T-cell (primary cell): Measurements from ENCODE around the gene RHAG. TPM values are rescaled to one million over a fixed set of nuclear protein-coding genes. Genes with fewer than 3 reads are reported as not detected.
"Not testable (repeated sequence)": the region's sequence is repeated elsewhere in the genome, so short reads cannot be mapped to it uniquely, and the experiment has no call there.

Experiments
- ATAC-seq, 4 experiments: fragments of 200-7000 bp in 3 of 4; fragments of 150-1000 bp in 1 of 4; cut with Tn5 transposase; replicated peaks in 1 of 4; 1 replicate in 3 of 4; 2 replicates in 1 of 4; pipeline ENCODE4 v1.10.0; 2021; ENCODE audit warnings: moderate library complexity in 3 of 4, mild to moderate bottlenecking in 2 of 4, moderate number of reproducible peaks in 1 of 4
- CTCF ChIA-PET, 2 donors: fragments of 300-600 bp; sonication (Branson Sonifier 250); formaldehyde crosslinking; loops; one replicate each; lab custom pipeline; 2022; ENCODE audit warnings: antibody characterized with exemption in 2 of 2; lab: Charles Lee
- POLR2A ChIA-PET, 2 donors: fragments of 300-600 bp; sonication (Branson Sonifier 250); formaldehyde crosslinking; loops; one replicate each; lab custom pipeline; 2022; ENCODE audit warnings: antibody characterized with exemption in 2 of 2; lab: Charles Lee
- DNase-seq, 35 experiments: peaks; one replicate each; pipeline versions ENCODE4 v3.0.0 to v3.0.0-alpha.2; 2013 to 2023
- H3K27ac ChIP-seq: one replicate; pipeline ENCODE4 v1.5.1; 2013; ENCODE audit warnings: low read length
- H3K27me3 ChIP-seq, 2 experiments: replicated peaks in 1 of 2; 1 replicate in 1 of 2; 2 replicates in 1 of 2; pipeline versions ENCODE4 v1.6.1 to v1.7.0; 2013; ENCODE audit warnings: low read length in 1 of 2, mixed read lengths in 1 of 2; ENCODE audit not compliant: control insufficient read depth in 2 of 2, insufficient read depth in 2 of 2; ENCODE audit errors: extremely low read depth in 1 of 2
- H3K36me3 ChIP-seq, 2 donors: 1 replicate in 1 of 2; 2 replicates in 1 of 2; pipeline versions ENCODE4 v1.6.1 to v1.7.0; 2013; ENCODE audit warnings: low read length in 1 of 2; ENCODE audit not compliant: control insufficient read depth in 2 of 2, insufficient read depth in 1 of 2; ENCODE audit errors: extremely low read depth in 1 of 2
- H3K4me1 ChIP-seq, 2 experiments: 1 replicate in 1 of 2; 2 replicates in 1 of 2; pipeline versions ENCODE4 v1.6.1 to v1.7.0; 2013; ENCODE audit warnings: low read length in 2 of 2, mixed read lengths in 1 of 2; ENCODE audit not compliant: insufficient read depth in 2 of 2, control insufficient read depth in 1 of 2; ENCODE audit errors: extremely low read depth in 1 of 2
- H3K4me3 ChIP-seq, 2 donors: 1 replicate in 1 of 2; 2 replicates in 1 of 2; pipeline versions ENCODE4 v1.5.1 to v1.7.0; 2013; ENCODE audit warnings: mild to moderate bottlenecking in 2 of 2, low read length in 1 of 2, moderate library complexity in 1 of 2; ENCODE audit not compliant: control insufficient read depth in 1 of 2; ENCODE audit errors: extremely low read depth in 1 of 2
- H3K9me3 ChIP-seq: 2 replicates; pipeline ENCODE4 v1.7.0; 2013
- H3K27ac Mint-ChIP-seq, 2 donors: one replicate each; pipeline ENCODE4 v1.8.0; 2020 to 2021; ENCODE audit warnings: mild to moderate bottlenecking in 2 of 2, mixed read lengths in 2 of 2
- H3K27me3 Mint-ChIP-seq, 2 donors: one replicate each; pipeline ENCODE4 v1.8.0; 2021 to 2022; ENCODE audit warnings: mixed read lengths in 2 of 2
- H3K36me3 Mint-ChIP-seq: one replicate; pipeline ENCODE4 v1.8.0; 2021; ENCODE audit warnings: mixed read lengths
- H3K4me1 Mint-ChIP-seq, 3 donors: one replicate each; pipeline ENCODE4 v1.8.0; 2020 to 2022; ENCODE audit warnings: mixed read lengths in 3 of 3, mild to moderate bottlenecking in 1 of 3
- H3K4me3 Mint-ChIP-seq, 3 donors: one replicate each; pipeline ENCODE4 v1.8.0; 2020 to 2022; ENCODE audit warnings: mild to moderate bottlenecking in 3 of 3, mixed read lengths in 3 of 3, moderate library complexity in 3 of 3
- H3K9me3 Mint-ChIP-seq, 3 donors: one replicate each; pipeline ENCODE4 v1.8.0; 2020 to 2022; ENCODE audit warnings: mixed read lengths in 3 of 3
- WGBS: methylation state at CpG from one replicate; pipeline ENCODE4 v1.1.5; 2013; ENCODE audit warnings: missing lambda C conversion rate; ENCODE audit not compliant: insufficient coverage; 5-methylcytosine and 5-hydroxymethylcytosine counted together
- total RNA-seq, 35 experiments: library from RNA in 6 of 35; stranded (reverse) in 6 of 35; fragments of 120-200 nt in 1 of 35; gene quantifications; one replicate each; pipeline versions ENCODE4 v1.2.1 to v1.2.4 and lab custom pipeline; 2013 to 2026

The RHAG gene
- total RNA-seq, 5 donors from 2014 or later (not counting 1 experiment from before 2014, with no cell fraction given): 0.44 to 0.66 (median 0.51) TPM; not detected in 2

- Histone ChIP-seq H3K27ac (no peak overlapping the region), H3K36me3 (no peaks in the 10 kb centered on the region), H3K27me3 (no peaks in the 10 kb centered on the region), H3K9me3 (no peaks in the 10 kb centered on the region), H3K4me1 (no peaks in the 10 kb centered on the region), H3K4me3 (no peak overlapping the region)
- Mint-ChIP-seq H3K27me3 (no peaks in the 10 kb centered on the region), H3K27ac (no peak overlapping the region), H3K4me1 (no peaks in the 10 kb centered on the region), H3K36me3 (no peaks in the 10 kb centered on the region), H3K9me3 (no peaks in the 10 kb centered on the region), H3K4me3 (no peak overlapping the region)
- ChIA-PET CTCF (no interaction called here), POLR2A (no interaction called here)
- ATAC-seq (no peak), DNase-seq (no peak)
- 72% methylated on average over 2 of the region's 3 CpGs for WGBS
Observed at GRCh38 chr6:49664817-49665216, 28.2 kb upstream of the RHAG start.

GRCh38 chr6:49664054-49664453, 27.4 kb upstream of the RHAG start:
- H3K36me3 Mint-ChIP-seq, CTCF ChIA-PET, H3K4me1 Mint-ChIP-seq, H3K4me3 ChIP-seq, H3K36me3 ChIP-seq, H3K27ac ChIP-seq, H3K4me1 ChIP-seq, ATAC-seq, H3K27me3 ChIP-seq, POLR2A ChIA-PET, H3K9me3 ChIP-seq, H3K27ac Mint-ChIP-seq, DNase-seq, H3K4me3 Mint-ChIP-seq, H3K9me3 Mint-ChIP-seq, H3K27me3 Mint-ChIP-seq: not testable (repeated sequence)
- WGBS: no CpG with 5 or more reads among the region's 1 CpG

- no peak overlapping the region for H3K4me3 ChIP-seq
- CTCF ChIA-PET: no interaction called here
- H3K27ac Mint-ChIP-seq: no peak overlapping the region
- no peak for ATAC-seq
- no peaks in the 10 kb centered on the region for H3K36me3 ChIP-seq
- WGBS: no CpG with 5 or more reads among the region's 1 CpG
- no peaks in the 10 kb centered on the region for H3K9me3 ChIP-seq
- no peak overlapping the region for H3K4me3 Mint-ChIP-seq
- no peaks in the 10 kb centered on the region for H3K27me3 ChIP-seq
- DNase-seq: no peak
- POLR2A ChIA-PET: no interaction called here
- no peaks in the 10 kb centered on the region for H3K4me1 Mint-ChIP-seq
- no peak overlapping the region for H3K27ac ChIP-seq
- no peaks in the 10 kb centered on the region for H3K4me1 ChIP-seq
- no peaks in the 10 kb centered on the region for H3K9me3 Mint-ChIP-seq
- no peaks in the 10 kb centered on the region for H3K36me3 Mint-ChIP-seq
- H3K27me3 Mint-ChIP-seq: no peaks in the 10 kb centered on the region
Observed at GRCh38 chr6:49662892-49663261, 26.2 kb upstream of the RHAG start.

DNA sequence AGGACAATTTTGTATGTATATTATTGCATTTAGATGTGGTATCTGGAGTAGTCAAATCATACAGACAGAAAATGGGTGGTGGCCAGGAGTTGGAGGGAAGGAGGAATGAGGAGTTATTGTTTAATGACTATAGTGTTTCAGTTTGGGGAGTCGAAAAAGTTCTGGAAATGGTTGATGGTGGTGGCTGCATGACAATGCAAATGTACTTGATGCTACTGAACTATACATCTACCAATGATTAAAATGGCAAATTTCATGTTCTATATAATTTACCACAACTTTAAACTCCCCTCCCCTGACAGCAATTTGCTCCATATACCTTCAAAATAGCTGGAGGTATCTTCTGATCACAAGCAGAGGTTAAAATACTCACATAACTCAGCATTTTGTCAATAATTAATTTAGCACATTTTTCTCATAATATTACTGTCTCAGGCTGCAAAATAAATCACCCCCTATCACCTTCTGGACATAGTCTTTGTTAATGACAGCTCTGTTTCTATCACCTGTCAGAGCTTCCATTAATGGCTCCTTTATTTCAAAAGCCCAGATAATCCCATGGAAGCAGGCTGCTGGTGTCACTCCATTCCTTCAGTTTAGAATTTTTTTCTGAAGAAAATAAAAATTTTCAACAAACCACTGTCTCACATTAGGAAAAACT, 25.7 kb upstream of the RHAG start:
- ATAC-seq (no peak), DNase-seq (no peak)
- H3K9me3 Mint-ChIP-seq: no peaks in the 10 kb centered on the region
- Histone ChIP-seq H3K27ac (no peak overlapping the region), H3K4me1 (no peaks in the 10 kb centered on the region), H3K27me3 (no peaks in the 10 kb centered on the region), H3K36me3 (no peaks in the 10 kb centered on the region), H3K9me3 (no peaks in the 10 kb centered on the region), H3K4me3 (no peak overlapping the region)
- ChIA-PET POLR2A (no interaction called here), CTCF (no interaction called here)
- H3K27me3 Mint-ChIP-seq: no peaks in the 10 kb centered on the region
- H3K27ac Mint-ChIP-seq: no peak overlapping the region
- H3K36me3 Mint-ChIP-seq: no peaks in the 10 kb centered on the region
- WGBS: no CpG with 5 or more reads among the region's 1 CpG
- H3K4me3 Mint-ChIP-seq: no peak overlapping the region
- H3K4me1 Mint-ChIP-seq: no peaks in the 10 kb centered on the region

DNA sequence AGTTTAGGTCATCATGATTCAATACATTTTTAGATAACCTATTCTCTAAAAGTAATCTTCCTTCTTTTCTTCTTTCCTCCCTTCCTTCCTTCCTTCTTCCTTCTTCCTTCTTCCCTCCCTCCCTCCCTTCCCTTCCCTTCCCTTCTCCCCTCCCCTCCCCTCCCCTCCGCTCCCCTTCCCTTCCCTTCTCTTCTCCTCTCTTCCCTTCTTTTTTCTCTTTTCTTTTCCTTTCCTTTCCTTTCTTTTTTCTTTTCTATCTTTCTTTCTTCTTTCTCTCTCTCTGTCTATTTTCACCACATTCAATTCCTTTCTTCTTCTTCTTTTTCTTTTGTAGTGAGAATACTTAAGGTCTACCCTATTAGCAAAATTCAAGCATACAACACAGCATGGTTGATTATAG, 17.3 kb upstream of the RHAG start:
- no peaks in the 10 kb centered on the region for H3K27me3 Mint-ChIP-seq
- no peak overlapping the region for H3K27ac Mint-ChIP-seq
- Histone ChIP-seq H3K36me3 (no peaks in the 10 kb centered on the region), H3K27me3 (no peaks in the 10 kb centered on the region), H3K4me3 (no peak overlapping the region), H3K4me1 (no peaks in the 10 kb centered on the region), H3K27ac (no peak overlapping the region), H3K9me3 (no peaks in the 10 kb centered on the region)
- H3K9me3 Mint-ChIP-seq: peaks cover 0 to 5% (median 0%) of the 10 kb centered on the region in 3 donors
- no peaks in the 10 kb centered on the region for H3K36me3 Mint-ChIP-seq
- no peak overlapping the region for H3K4me3 Mint-ChIP-seq
- no CpG with 5 or more reads among the region's 1 CpG for WGBS
- ChIA-PET POLR2A (no interaction called here), CTCF (no interaction called here)
- DNase-seq: no peak
- no peak for ATAC-seq
- no peaks in the 10 kb centered on the region for H3K4me1 Mint-ChIP-seq

GRCh38 chr6:49653438-49653837, 16.8 kb upstream of the RHAG start:
- no peaks in the 10 kb centered on the region for H3K27me3 ChIP-seq
- no peaks in the 10 kb centered on the region for H3K36me3 Mint-ChIP-seq
- H3K4me1 ChIP-seq: no peaks in the 10 kb centered on the region

GRCh38 chr6:49651239-49651638, 14.6 kb upstream of the RHAG start:
- Histone ChIP-seq H3K27ac (no peak overlapping the region), H3K4me3 (no peak overlapping the region), H3K36me3 (no peaks in the 10 kb centered on the region), H3K27me3 (no peaks in the 10 kb centered on the region), H3K4me1 (no peaks in the 10 kb centered on the region), H3K9me3 (no peaks in the 10 kb centered on the region)
- Mint-ChIP-seq H3K4me1 (no peaks in the 10 kb centered on the region), H3K4me3 (no peak overlapping the region), H3K27me3 (no peaks in the 10 kb centered on the region), H3K9me3 (peaks cover 0 to 5% (median 0%) of the 10 kb centered on the region in 3 donors), H3K36me3 (no peaks in the 10 kb centered on the region), H3K27ac (no peak overlapping the region)
- WGBS: no CpG with 5 or more reads among the region's 2 CpGs
- POLR2A ChIA-PET: no interaction called here
- no peak for DNase-seq
- ATAC-seq: no peak
- CTCF ChIA-PET: no interaction called here

More at GRCh38 chr6:49653438-49653837, 16.8 kb upstream of the RHAG start:
- Histone ChIP-seq H3K9me3 (no peaks in the 10 kb centered on the region), H3K36me3 (no peaks in the 10 kb centered on the region), H3K4me3 (no peak overlapping the region), H3K27ac (no peak overlapping the region)
- ChIA-PET CTCF (no interaction called here), POLR2A (no interaction called here)
- H3K27ac Mint-ChIP-seq: no peak overlapping the region
- no peak for ATAC-seq
- H3K4me1 Mint-ChIP-seq: no peaks in the 10 kb centered on the region
- peaks cover 0 to 5% (median 0%) of the 10 kb centered on the region in 3 donors for H3K9me3 Mint-ChIP-seq
- WGBS: no CpG with 5 or more reads among the region's 2 CpGs
- H3K4me3 Mint-ChIP-seq: no peak overlapping the region
- no peak for DNase-seq
- H3K27me3 Mint-ChIP-seq: no peaks in the 10 kb centered on the region
